Stimulated activated CD4-positive, alpha-beta T cell treated with anti-CD3 and anti-CD28 coated beads, TNF-alpha, amount 100 ng/mL, for 1 hour (primary cell): ENCODE measurements around the gene HAUS6.
"Not testable (repeated sequence)": the region's sequence is repeated elsewhere in the genome, so short reads cannot be mapped to it uniquely, and the experiment has no call there.

ENCODE experiments used
- DNase-seq, 3 donors: peaks; one replicate each; pipeline ENCODE4 v3.0.0-alpha.2; 2020; ENCODE audit warnings: low read depth in 3 of 3, low spot score in 1 of 3

HAUS6 gene

DNA sequence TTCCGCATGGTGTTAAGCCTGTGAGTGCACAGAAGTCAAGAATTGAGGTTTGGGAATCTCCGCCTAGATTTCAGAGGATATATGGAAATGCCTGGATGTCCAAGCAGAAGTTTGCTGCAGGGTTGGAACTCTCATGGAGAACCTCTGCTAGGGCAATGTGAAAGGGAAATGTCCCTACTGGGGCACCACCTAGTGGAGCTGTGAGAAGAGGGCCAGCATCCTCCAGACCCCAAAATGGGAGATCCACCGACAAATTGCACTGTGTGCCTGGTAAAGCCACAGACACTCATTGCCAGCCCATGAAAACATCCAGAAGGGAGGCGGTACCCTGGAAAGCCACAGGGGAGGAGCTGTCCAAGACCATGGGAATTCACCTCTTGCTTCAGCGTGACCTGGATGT lies 66.1 kb downstream of the HAUS6 start:
- DNase-seq: no peak

DNA sequence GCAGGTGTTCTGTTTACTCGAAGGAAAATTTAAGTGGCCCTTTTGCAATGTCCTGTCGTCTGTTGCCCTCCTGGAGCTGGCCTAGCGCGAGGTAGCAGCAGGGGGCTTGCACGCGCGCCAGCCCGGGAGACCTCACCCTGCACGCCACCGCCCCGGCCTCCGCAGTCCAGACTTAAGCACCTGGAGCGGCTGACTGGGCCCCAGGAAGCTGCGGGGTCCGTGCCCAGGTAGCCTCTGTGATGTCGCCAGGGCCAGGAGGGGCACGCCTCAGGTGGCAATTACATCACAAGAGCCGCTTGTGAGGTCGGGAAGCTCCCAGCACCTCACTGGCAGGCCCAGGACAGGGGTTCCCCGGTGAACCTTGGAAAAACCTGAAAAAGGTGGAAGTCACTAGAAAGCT lies 69.7 kb downstream of the HAUS6 start, which contains the start of gene SAXO1:
Gene SAXO1 (minus strand): TSS at position 195 of the 400 bp plus-strand sequence. CDS start 301 bp downstream, outside the sequence.
- no peak for DNase-seq

DNA sequence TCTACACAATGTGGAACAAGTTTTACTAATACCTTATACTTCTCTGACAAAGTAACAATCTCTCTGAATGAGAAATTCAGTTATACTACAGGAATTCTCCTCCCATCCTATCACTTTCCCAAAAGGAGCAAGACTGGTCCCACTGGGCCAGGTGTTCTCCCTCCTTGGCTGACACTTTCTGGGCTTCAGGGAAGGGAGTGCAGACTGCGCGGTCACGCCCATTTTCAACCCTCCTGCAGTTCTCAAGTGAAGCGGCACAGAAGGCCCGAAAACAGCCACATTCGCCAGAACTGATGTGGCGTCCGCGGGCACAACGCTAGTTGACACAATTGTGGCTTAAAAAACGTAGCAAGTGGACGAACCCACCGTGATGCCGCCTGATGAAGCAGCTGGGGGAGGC lies 70.3 kb downstream of the HAUS6 start:
- no peak for DNase-seq

DNA sequence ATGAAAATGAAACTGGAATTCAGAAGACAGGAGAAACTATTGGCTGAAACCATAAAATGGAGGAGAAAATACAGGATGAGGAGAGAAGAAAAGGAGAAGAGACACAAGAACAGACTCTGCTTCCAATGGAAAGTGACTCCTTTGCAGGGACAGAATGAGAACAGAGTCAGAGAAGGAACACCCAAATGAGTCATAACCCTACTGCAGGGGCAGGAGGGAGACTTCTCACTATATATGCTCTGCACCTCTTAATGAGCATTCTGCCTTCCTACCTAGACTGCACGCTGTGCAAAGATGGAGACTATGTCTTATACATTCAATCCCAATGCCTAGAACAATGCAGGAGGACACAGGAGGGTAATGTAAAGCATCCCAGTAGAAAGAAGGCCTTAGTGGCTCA lies 71.8 kb downstream of the HAUS6 start:
- no peak for DNase-seq

DNA sequence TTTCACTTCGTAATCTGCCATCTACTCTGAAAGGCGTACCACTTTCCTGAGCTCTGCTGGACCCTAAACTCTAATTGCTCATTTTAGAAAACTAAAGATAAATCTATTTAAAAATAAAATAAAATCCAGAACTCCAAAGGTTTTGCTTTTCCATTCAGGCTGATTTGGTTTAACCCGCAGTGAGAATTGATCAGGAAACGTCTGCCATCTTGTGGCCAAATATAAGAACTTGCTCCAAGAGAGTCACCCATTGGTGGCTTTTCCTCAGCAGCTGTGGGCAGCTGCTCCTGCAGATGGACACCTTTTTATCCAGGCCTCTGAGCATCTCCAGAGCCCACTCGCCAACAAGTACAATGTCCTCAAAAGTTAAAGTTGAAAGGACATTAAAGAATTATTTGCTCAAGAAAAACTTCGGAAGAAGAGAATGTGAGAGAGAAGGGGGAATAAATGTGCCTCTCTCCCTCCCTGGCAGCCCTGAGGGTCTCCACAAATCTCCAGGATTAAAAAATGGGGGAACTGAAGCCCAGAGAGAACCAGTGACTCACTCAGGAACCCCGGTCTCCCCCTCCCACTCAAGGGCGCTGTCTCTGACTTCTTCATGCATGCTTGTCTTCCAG lies 73.8 kb downstream of the HAUS6 start:
- no peak for DNase-seq

DNA sequence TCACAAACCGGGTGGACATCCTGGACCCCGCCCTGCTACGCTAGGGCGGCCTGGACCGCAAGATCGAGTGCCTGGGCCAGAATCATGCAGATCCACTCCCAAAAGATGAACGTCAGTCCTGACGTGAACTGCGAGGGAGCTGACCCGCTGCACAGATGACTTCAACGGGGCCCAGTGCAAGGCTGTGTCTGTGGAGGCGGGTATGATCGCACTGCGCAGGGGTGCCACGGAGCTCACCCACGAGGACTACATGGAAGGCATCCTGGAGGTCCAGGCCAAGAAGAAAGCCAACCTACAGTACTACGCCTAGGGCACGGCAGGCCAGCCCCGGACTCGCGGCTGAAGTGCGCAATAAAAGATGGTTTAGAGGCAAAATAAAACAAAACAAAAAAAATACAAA lies 74.9 kb downstream of the HAUS6 start:
- DNase-seq: no peak

DNA sequence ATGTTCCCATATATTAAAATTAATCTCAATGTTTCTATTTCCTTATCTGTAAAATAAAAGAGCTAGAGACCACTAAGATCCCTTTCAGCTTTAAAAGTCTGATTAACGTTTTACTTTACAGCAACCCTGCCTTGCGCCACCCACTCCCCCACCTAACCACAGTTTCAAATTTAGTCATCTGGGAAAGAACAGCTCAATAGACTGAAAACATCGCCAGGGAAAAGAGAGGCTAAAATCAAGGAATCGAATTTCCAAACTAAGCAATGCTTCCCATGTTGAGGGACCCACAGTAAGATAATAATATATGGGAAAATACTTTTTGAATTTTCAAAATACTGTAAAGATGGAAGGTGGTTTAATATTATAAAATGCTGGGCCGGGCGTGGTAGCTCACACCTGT lies 76.3 kb downstream of the HAUS6 start:
- no peak for DNase-seq

DNA sequence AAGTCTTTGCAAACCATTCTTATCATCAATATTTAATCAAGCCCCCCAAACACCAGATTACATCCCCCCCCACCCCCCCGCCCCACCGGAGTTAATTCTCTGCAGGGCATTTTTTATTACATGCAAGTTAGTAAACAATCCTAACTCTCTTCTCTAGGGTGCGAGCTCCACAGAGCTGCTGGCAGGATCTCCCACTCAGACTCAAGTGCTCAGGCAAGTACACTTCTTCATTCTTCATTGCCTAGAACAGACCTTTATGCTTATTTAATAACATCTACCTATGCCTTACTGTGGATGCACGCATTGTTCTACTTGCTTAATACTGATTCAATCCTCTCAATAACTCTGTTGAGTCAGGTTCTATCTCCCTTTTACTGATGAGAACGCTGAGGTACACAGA lies 79.6 kb downstream of the HAUS6 start:
- no peak for DNase-seq

DNA sequence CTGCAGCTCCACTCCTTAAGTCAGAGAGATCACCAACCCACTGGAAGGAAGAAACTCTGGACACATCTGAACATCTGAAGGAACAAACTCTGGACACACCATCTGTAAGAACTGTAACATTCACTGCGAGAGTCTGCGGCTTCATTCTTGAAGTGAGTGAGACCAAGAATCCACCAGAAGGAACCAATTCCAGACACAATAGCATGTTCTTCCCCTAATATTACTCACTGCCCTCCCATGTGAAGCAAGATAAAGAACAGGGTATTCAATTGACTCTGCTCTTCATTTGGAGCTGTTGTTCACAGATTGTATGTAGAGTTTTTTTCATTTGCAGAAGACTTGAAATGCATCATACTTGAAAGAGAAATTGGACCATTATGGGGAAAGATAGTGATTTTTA lies 80.5 kb downstream of the HAUS6 start:
- DNase-seq: no peak

DNA sequence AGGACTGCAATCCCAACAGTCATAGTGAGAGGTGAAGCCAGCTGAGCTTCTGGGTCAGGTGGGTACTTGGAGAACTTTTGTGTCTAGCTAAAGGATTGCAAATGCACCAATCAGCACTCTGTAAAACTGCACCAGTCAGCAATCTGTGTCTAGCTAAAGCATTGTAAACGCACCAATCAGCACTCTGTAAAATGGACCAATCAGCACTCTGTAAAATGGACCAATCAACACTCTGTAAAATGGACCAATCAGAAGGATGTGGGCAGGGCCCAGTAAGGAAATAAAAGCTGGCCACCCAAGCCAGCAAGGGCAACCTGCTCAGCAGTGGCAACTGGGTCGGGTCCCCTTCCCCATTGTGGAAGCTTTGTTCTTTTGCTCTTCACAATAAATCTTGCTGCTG lies 81.1 kb downstream of the HAUS6 start:
- not testable (repeated sequence) for DNase-seq

DNA sequence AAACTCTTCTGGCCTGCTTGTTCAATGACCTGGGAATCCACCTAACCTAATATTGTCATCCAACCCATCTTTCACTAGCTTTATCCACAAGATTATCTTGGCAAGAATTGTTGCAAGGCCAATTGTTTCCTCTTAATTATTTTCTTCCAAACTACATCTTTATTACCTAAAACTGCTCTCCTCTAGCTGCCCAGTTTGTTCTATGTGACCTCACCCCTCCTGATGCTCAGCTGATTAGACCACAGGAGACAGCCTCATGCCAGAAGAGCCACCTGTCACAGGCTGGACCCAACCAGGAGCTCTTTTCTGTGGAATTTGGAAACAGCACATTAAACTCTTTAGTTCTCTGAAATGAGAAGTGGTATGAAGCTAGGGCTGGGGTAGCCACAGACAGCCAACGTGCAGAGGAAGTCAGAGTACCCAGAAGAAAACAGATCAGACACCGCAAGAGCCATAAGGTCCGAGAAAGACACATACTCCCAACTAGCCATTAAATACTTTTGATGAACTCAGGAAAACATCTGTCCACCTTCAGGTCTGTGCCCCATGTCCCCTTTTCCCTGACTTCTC lies 81.7 kb downstream of the HAUS6 start:
- DNase-seq: no peak

DNA sequence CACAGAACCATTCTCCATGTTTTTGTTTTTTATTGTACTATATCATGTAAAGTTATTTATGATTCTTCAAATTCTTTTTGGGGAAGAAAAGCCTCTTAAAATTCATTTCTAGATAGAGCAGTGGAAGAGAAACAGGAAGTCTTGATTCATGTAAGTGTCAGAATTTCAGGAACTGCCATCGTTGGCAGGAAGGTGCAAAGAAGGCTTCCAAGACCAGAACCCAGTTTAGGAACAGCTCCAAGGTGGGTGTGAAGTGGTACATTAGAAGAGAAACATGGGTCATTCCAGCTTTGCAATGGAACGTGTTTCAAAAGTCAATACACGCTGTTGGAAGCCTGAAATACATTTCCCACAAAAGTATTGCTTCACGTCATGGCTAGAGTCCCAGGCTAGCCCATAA lies 84.5 kb downstream of the HAUS6 start:
- no peak for DNase-seq

DNA sequence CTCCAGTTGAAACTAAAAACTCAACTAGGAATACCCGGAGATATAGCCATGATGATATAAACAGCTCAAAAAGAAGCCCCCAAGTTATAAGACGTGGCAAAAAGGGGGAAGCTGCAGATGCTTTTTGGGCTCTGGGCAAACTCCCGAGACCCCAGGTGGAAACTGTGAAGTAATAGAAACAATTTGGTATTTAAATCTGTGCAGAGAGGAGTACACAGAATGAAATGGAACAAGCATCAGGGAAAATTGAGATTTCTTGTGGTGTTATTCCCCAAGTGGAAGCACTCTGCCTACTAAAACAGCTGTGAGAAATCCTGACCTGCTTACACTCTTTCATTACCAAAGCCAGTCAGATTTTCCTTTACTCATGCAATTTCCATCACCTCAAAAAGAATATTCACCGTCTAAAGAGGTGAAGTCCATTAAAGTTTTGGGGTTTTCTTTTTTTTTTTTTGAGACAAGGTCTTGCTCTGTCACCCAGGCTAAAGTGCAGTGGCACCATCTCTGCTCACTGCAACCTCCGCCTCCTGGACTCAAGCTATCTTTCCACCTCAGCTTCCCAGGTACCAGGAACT lies 93.2 kb downstream of the HAUS6 start:
- DNase-seq: no peak
